CD4-positive, CD25-positive, alpha-beta regulatory T cell (primary cell): ENCODE results near the gene TMUB2. TPM values are rescaled to one million over a fixed set of nuclear protein-coding genes. Genes with fewer than 3 reads are reported as not detected.

Source experiments
- ATAC-seq, 2 donors: fragments of 150-1000 bp; cut with Tn5 transposase; one replicate each; pipeline ENCODE4 v1.10.0; 2021; ENCODE audit warnings: low read depth in 2 of 2, moderate number of reproducible peaks in 2 of 2, moderate library complexity in 1 of 2
- DNase-seq, 3 donors: peaks; one replicate each; pipeline versions ENCODE4 v3.0.0 to v3.0.0-alpha.2; 2012 to 2022; ENCODE audit warnings: mixed read lengths in 1 of 3
- H3K27ac ChIP-seq: one replicate; pipeline ENCODE4 v1.7.0; 2013; ENCODE audit warnings: mild to moderate bottlenecking, low read length; ENCODE audit not compliant: insufficient read depth, poor library complexity, severe bottlenecking
- H3K27me3 ChIP-seq: one replicate; pipeline ENCODE4 v1.7.0; 2013; ENCODE audit warnings: low read length; ENCODE audit not compliant: control insufficient read depth, insufficient read depth
- H3K36me3 ChIP-seq: one replicate; pipeline ENCODE4 v1.7.0; 2013; ENCODE audit warnings: mild to moderate bottlenecking, low read length, moderate library complexity; ENCODE audit not compliant: control insufficient read depth, insufficient read depth
- H3K4me1 ChIP-seq: 2 replicates; pipeline ENCODE4 v1.7.0; 2013; ENCODE audit warnings: mild to moderate bottlenecking, low read length; ENCODE audit not compliant: insufficient read depth, control insufficient read depth, poor library complexity, severe bottlenecking
- H3K4me3 ChIP-seq: one replicate; pipeline ENCODE4 v1.7.0; 2013; ENCODE audit warnings: low read depth, mild to moderate bottlenecking, low read length, moderate library complexity
- H3K9me3 ChIP-seq, 2 experiments: 1 replicate in 1 of 2; 2 replicates in 1 of 2; pipeline ENCODE4 v1.7.0; 2013; ENCODE audit warnings: low read length in 2 of 2, mild to moderate bottlenecking in 1 of 2, moderate library complexity in 1 of 2; ENCODE audit not compliant: control insufficient read depth in 2 of 2
- H3K27ac Mint-ChIP-seq, 3 donors: one replicate each; pipeline ENCODE4 v1.8.0; 2020 to 2022; ENCODE audit warnings: mild to moderate bottlenecking in 3 of 3, mixed read lengths in 3 of 3, moderate library complexity in 2 of 3
- H3K27me3 Mint-ChIP-seq: one replicate; pipeline ENCODE4 v1.8.0; 2022; ENCODE audit warnings: mild to moderate bottlenecking, mixed read lengths
- H3K36me3 Mint-ChIP-seq: one replicate; pipeline ENCODE4 v1.8.0; 2020; ENCODE audit warnings: mixed read lengths
- H3K4me1 Mint-ChIP-seq, 4 donors: one replicate each; pipeline ENCODE4 v1.8.0; 2020 to 2022; ENCODE audit warnings: mixed read lengths in 4 of 4, mild to moderate bottlenecking in 1 of 4
- H3K4me3 Mint-ChIP-seq, 4 donors: one replicate each; pipeline ENCODE4 v1.8.0; 2020 to 2022; ENCODE audit warnings: mild to moderate bottlenecking in 4 of 4, mixed read lengths in 4 of 4, moderate library complexity in 3 of 4
- H3K9me3 Mint-ChIP-seq, 7 donors: one replicate each; pipeline ENCODE4 v1.8.0; 2020 to 2022; ENCODE audit warnings: mixed read lengths in 7 of 7, mild to moderate bottlenecking in 3 of 7, moderate library complexity in 2 of 7
- polyA plus RNA-seq, 4 donors: library from polyadenylated mRNA; unstranded; fragments of 300-500 nt; fragmentation: Illumina TruSeq; gene quantifications; one replicate each; pipeline ENCODE4 v1.2.3, GENCODE V29; 2021
- total RNA-seq: library from RNA; stranded (reverse); gene quantifications from one replicate; pipeline ENCODE4 v1.2.3, GENCODE V29; 2022

Gene TMUB2
- total and polyA plus RNA-seq, 5 donors from 2014 or later: 31.7 to 67.7 (median 35.4) TPM

DNA sequence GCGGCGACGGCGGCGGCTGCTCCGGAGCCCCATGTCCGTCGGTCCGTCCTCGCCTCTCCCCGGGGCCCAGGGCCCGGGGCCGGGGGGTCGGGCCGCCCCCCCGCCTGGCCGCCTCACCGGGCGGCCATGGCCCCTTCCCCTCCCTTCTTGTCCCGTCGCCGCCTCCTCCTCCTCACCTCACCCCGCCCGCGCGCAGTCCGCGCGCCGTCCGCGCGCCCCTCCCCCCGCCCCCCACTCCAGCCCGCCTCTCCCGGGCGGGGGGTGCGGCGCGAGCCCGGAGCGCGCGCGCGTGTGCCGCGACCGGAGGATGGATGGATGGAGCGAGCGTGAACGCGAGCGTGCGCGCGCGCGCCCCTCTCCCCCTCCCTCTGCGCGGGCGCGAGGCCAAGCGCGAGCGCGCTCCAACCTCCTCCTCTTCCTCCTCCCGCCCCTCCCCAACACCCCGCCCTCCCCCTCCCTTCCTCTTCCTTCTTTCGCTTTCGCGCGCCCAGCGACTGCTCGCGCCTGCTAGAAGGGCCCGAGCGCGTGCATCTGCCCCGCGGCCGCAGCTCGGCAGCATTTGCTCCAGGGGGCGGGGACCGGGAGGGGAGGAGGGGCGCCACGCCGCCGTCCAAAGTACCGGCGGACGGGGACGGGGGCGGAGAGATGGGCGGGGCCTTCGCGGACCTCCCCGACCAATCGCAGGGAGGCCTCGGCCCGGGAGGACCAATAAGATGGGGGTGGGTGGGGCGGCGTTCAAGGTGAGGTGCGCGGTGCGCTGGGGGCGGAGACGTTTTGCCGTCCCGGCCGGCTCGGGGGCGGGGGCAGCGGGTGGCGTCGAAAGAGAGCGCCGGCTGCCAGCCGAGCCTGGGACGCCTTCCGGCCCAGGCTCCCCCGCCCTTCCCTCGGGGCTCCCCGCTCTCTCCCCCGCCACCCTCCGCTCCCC is 13.0 kb downstream of the TMUB2 start, which contains the start of gene ATXN7L3:
ATXN7L3 (minus strand) TSS at position 332 of the 925 bp plus-strand sequence. CDS start 1,814 bp downstream, outside the sequence.
- H3K4me3 Mint-ChIP-seq: peak within 1 kb of the TSS; percentile 90 to 94 (median 92)
- peak within 1 kb of the TSS; percentile 89 for H3K27ac ChIP-seq
- H3K4me1 Mint-ChIP-seq: peaks cover 22 to 50% (median 33%) of the 10 kb centered on the region in 4 donors
- H3K4me3 ChIP-seq: peak within 1 kb of the TSS; percentile 72
- peaks cover 22% of the 10 kb centered on the region for H3K36me3 ChIP-seq
- peak; percentile 97 to 99 (median 99) for DNase-seq
- peak within 1 kb of the TSS; percentile 95 to 98 (median 95) for H3K27ac Mint-ChIP-seq
- ATAC-seq: peak; percentile 82 to 88
- H3K36me3 Mint-ChIP-seq: peaks cover 18% of the 10 kb centered on the region
- no peaks in the 10 kb centered on the region for H3K27me3 Mint-ChIP-seq
- H3K27me3 ChIP-seq: no peaks in the 10 kb centered on the region
- no peaks in the 10 kb centered on the region for H3K9me3 ChIP-seq
- no peaks in the 10 kb centered on the region for H3K9me3 Mint-ChIP-seq
- peaks cover 32% of the 10 kb centered on the region for H3K4me1 ChIP-seq

DNA sequence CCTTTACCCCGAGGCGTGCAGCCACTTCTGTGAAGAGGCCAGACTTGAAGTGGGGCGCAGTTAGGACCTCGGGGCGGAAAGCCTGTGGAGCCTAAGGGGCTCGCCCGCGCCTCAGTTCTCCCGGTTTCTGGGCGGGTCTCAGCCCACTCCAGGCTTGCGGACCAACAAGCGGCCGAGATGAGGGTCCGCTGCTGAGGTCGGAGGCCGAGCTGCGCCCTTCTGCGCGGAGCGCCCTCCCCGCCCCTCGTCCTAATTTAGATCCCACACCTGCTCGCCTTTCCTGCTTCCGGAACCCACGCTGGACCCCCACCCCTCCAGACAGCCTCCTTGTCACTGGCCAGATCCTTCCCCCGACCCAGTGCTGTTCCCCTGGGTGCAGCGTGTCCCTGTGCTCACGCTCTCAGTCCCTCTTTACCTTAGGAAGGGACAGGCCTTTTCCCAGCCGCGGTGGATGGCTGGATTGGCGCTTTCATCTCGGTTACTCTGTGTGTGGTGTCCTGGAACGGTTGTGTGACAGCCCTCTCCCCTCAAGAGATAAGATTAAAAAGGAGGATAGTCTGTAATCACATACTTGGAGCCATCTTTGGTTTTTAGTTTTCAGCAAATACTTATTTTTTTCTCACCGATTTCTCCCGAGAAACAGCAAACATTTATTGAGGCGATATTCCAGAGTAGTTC is 13.8 kb downstream of the TMUB2 start:
- Histone ChIP-seq H3K27ac (peak overlapping the region; percentile 89), H3K9me3 (no peaks in the 10 kb centered on the region), H3K4me1 (peaks cover 32% of the 10 kb centered on the region), H3K4me3 (peak overlapping the region; percentile 55), H3K36me3 (peaks cover 14% of the 10 kb centered on the region), H3K27me3 (no peaks in the 10 kb centered on the region)
- peak overlapping the region; percentile 95 to 98 (median 95) for H3K27ac Mint-ChIP-seq
- peak overlapping the region; percentile 73 to 94 (median 91) for H3K4me3 Mint-ChIP-seq
- no peak for ATAC-seq
- H3K36me3 Mint-ChIP-seq: peaks cover 12% of the 10 kb centered on the region
- no peak for DNase-seq
- peaks cover 22 to 50% (median 31%) of the 10 kb centered on the region in 4 donors for H3K4me1 Mint-ChIP-seq
- H3K27me3 Mint-ChIP-seq: no peaks in the 10 kb centered on the region
- H3K9me3 Mint-ChIP-seq: no peaks in the 10 kb centered on the region

DNA sequence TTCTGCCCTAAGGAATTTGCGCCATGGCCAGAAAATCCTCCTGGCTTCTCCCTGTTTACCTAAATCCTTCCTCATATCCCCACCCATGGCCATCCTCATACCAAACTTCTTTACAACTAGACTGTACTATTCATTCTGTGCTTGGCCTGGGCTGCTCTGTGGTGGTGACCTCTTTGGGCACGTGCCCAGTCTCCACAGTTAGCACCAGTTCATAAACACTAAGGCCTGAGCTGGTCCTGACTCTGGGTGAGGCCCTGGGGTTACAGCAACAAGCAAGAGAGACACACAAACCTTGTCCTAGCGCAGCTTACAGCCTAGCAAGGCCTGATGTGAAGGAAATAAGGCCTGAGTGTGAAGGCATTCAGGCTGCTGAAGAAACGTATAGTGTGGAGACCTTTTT is 16.0 kb downstream of the TMUB2 start:
- Mint-ChIP-seq H3K27ac (peak overlapping the region in 2 of 3 donors; percentile 59 to 79), H3K9me3 (no peaks in the 10 kb centered on the region), H3K36me3 (peaks cover 8% of the 10 kb centered on the region), H3K27me3 (no peaks in the 10 kb centered on the region), H3K4me3 (peak overlapping the region in 2 of 4 donors; percentile 19 to 73), H3K4me1 (peaks cover 22 to 41% (median 30%) of the 10 kb centered on the region in 4 donors)
- Histone ChIP-seq H3K9me3 (no peaks in the 10 kb centered on the region), H3K36me3 (peaks cover 15% of the 10 kb centered on the region), H3K4me3 (no peak overlapping the region), H3K27me3 (no peaks in the 10 kb centered on the region), H3K4me1 (peaks cover 26% of the 10 kb centered on the region), H3K27ac (no peak overlapping the region)
- ATAC-seq: no peak
- no peak for DNase-seq

DNA sequence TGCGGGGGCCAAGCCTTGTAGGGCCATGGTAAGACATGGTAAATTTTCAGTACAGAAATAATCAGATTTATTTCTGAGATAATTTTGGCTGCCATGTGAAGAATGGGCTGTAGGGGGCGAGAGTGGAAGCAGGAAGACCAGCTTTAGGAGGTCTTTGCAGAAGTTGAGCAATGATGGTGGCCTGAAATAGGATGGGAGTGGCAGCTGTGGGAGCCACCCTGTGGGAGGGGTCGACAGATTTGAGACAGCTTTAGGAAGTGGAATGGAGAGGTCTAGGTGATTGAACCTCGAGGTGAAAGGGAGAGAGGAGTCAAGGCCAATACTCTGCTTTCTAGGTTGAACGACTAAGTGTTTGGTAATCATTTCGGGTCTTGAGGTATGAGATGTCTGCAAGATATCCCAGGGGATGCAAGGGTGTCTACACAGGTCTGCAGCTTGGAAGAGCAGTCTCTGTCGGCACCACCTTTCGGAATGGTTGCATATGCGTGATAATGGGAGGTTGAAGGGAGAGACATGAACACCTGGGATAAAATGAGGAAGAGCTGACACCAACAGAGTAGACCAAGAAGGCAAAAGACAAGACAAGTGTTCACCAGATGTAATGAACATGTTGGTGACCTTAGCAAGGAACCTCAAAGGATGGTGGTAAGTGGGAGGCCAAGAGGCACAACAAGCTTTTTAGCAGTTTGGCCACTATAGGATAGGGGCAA is 17.1 kb downstream of the TMUB2 start:
- Mint-ChIP-seq H3K27ac (peak overlapping the region in 2 of 3 donors; percentile 47 to 92), H3K4me1 (peaks cover 22 to 41% (median 23%) of the 10 kb centered on the region in 4 donors), H3K4me3 (peak overlapping the region in 1 of 4 donors; percentile 73), H3K36me3 (peaks cover 10% of the 10 kb centered on the region), H3K9me3 (no peaks in the 10 kb centered on the region), H3K27me3 (no peaks in the 10 kb centered on the region)
- DNase-seq (peak in 2 of 3 donors; percentile 44 to 79), ATAC-seq (no peak)
- H3K9me3 ChIP-seq: no peaks in the 10 kb centered on the region
- H3K27me3 ChIP-seq: no peaks in the 10 kb centered on the region
- H3K27ac ChIP-seq: no peak overlapping the region
- H3K36me3 ChIP-seq: peaks cover 23% of the 10 kb centered on the region
- H3K4me3 ChIP-seq: no peak overlapping the region
- H3K4me1 ChIP-seq: peaks cover 15% of the 10 kb centered on the region

DNA sequence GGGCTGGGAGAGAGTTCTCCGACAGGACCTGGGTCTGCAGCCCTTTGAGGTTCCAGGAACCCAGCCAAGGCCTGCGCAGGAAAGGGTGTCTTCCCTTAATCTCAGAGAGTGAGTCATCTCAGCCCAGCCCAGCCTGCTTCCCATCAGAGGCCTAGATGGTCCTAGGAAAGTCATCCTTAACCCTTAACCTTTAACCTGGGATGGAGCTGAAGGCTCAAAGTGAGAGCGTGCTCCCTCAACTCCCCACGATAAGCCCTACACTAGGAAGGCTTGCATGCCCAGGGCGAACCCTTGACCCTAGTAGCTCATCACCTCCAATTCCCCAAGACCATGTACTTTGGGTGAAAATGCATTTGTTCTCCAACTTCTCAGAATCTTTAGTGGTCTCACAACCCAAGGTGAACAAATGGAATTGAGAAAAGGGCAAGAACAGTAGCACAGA is 17.7 kb downstream of the TMUB2 start:
- H3K27me3 Mint-ChIP-seq: no peaks in the 10 kb centered on the region
- H3K4me1 ChIP-seq: peaks cover 16% of the 10 kb centered on the region
- H3K27me3 ChIP-seq: no peaks in the 10 kb centered on the region
- peaks cover 29% of the 10 kb centered on the region for H3K36me3 ChIP-seq
- H3K36me3 Mint-ChIP-seq: peaks cover 10% of the 10 kb centered on the region
- no peak overlapping the region for H3K4me3 ChIP-seq
- H3K4me1 Mint-ChIP-seq: peaks cover 22 to 41% (median 23%) of the 10 kb centered on the region in 4 donors
- ATAC-seq: no peak
- no peak overlapping the region for H3K4me3 Mint-ChIP-seq
- DNase-seq: no peak
- H3K27ac ChIP-seq: no peak overlapping the region
- no peaks in the 10 kb centered on the region for H3K9me3 Mint-ChIP-seq
- no peaks in the 10 kb centered on the region for H3K9me3 ChIP-seq
- H3K27ac Mint-ChIP-seq: peak overlapping the region in 1 of 3 donors; percentile 26

DNA sequence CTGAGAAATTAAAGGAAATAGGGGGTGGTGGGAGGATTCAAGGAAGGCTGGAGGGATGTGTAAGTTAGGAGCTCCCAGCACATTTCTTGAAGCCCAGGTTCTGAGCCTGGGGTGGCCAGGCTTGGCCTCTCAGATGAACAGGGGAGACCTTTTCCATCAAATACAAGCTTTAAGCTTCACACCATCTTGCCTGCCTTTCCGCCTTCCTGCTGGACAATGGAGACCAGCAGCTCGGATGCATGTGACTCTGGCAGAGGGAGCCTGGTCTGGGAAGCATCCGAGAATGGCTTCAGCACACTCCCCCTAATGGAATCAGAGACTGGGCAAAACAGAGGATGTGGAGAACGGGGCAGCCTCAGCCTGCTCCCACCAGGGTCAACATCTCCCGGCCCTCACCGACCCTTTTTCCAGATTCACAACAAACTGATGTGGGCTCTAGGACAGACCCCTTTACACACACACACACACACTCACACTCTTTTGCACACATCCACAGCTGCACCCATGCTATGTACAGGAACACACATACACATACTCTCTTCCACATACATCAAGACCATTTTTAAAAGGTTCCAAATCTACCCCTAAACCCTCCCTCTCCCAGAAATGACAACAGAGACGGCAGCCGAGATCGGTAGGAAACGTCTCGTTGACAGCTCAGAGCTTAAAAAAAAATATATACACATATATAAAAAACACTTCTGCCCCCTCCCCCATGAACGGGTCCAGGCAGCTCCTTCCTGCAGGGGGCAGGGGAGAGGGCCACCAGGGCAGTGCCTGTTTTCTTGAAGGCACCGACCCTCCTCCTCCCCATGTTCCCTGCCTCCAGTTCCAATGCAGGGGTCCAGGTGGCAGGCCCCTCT is 19.4 kb downstream of the TMUB2 start:
- Histone ChIP-seq H3K9me3 (no peaks in the 10 kb centered on the region), H3K27me3 (no peaks in the 10 kb centered on the region), H3K36me3 (peaks cover 34% of the 10 kb centered on the region), H3K4me1 (peaks cover 26% of the 10 kb centered on the region), H3K27ac (no peak overlapping the region), H3K4me3 (no peak overlapping the region)
- Mint-ChIP-seq H3K9me3 (no peaks in the 10 kb centered on the region), H3K36me3 (peaks cover 16% of the 10 kb centered on the region), H3K27ac (peak overlapping the region in 1 of 3 donors; percentile 75), H3K4me1 (peaks cover 16 to 44% (median 22%) of the 10 kb centered on the region in 4 donors), H3K4me3 (peak overlapping the region in 2 of 4 donors; percentile 39 to 71), H3K27me3 (no peaks in the 10 kb centered on the region)
- no peak for DNase-seq
- no peak for ATAC-seq
